Nephron (organoid): ENCODE data around the gene TULP1.

Experiments
- H3K27ac Mint-ChIP-seq, 3 experiments: 2 replicates each; pipeline ENCODE4 v1.8.0; 2020; ENCODE audit warnings: mixed read lengths in 3 of 3, mild to moderate bottlenecking in 2 of 3, moderate library complexity in 1 of 3
- H3K27me3 Mint-ChIP-seq: 2 replicates; pipeline ENCODE4 v1.8.0; 2021; ENCODE audit warnings: low read depth, mild to moderate bottlenecking, moderate library complexity, mixed read lengths
- H3K36me3 Mint-ChIP-seq: 2 replicates; pipeline ENCODE4 v1.8.0; 2020; ENCODE audit warnings: low read depth, mixed read lengths
- H3K4me1 Mint-ChIP-seq: 2 replicates; pipeline ENCODE4 v1.8.0; 2020; ENCODE audit warnings: mixed read lengths
- H3K4me3 Mint-ChIP-seq, 3 experiments: 2 replicates each; pipeline ENCODE4 v1.8.0; 2020; ENCODE audit warnings: mild to moderate bottlenecking in 3 of 3, mixed read lengths in 3 of 3, moderate library complexity in 2 of 3
- H3K9me3 Mint-ChIP-seq: 2 replicates; pipeline ENCODE4 v1.8.0; 2020; ENCODE audit warnings: mixed read lengths
- TF ChIP-seq, protein P1 (sequence below), 3 experiments: fragments of 200-600 bp; sonication (generic); IDR thresholded peaks; one replicate each; pipeline ENCODE4 v1.5.0; 2021; ENCODE audit warnings: antibody characterized with exemption in 3 of 3; ENCODE audit not compliant: unreplicated experiment in 3 of 3

The TULP1 gene

DNA sequence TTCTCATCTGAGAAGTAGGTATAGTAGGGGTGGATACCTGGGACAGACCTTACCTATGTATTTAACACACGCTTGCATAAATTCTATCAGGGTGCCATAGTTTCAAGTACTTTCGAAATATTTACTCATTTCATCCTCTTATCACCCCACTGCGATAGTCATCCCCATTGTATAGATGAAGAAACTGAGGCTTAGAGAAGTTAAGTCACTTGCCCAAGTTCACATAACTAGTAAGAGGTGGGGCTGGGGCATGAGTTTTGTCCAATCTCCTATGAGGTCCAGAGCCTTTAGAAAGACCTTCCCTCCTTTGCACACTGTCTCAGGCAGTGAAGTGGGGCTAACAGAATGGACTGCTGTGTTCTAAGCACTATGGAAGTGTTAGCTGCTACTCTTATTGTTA lies 6.2 kb downstream of the TULP1 start:
- peaks cover 17% of the 10 kb centered on the region for H3K4me1 Mint-ChIP-seq
- H3K27me3 Mint-ChIP-seq = peaks cover 26% of the 10 kb centered on the region
- no peak overlapping the region for H3K4me3 Mint-ChIP-seq
- TF ChIP-seq, protein P1, sequence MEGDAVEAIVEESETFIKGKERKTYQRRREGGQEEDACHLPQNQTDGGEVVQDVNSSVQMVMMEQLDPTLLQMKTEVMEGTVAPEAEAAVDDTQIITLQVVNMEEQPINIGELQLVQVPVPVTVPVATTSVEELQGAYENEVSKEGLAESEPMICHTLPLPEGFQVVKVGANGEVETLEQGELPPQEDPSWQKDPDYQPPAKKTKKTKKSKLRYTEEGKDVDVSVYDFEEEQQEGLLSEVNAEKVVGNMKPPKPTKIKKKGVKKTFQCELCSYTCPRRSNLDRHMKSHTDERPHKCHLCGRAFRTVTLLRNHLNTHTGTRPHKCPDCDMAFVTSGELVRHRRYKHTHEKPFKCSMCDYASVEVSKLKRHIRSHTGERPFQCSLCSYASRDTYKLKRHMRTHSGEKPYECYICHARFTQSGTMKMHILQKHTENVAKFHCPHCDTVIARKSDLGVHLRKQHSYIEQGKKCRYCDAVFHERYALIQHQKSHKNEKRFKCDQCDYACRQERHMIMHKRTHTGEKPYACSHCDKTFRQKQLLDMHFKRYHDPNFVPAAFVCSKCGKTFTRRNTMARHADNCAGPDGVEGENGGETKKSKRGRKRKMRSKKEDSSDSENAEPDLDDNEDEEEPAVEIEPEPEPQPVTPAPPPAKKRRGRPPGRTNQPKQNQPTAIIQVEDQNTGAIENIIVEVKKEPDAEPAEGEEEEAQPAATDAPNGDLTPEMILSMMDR (IDR thresholded peaks at IDR 0.05; ENCODE audit: unreplicated experiment in 3 of 3) = no peak
- H3K9me3 Mint-ChIP-seq = no peaks in the 10 kb centered on the region
- H3K27ac Mint-ChIP-seq = no peak overlapping the region
- no peaks in the 10 kb centered on the region for H3K36me3 Mint-ChIP-seq

DNA sequence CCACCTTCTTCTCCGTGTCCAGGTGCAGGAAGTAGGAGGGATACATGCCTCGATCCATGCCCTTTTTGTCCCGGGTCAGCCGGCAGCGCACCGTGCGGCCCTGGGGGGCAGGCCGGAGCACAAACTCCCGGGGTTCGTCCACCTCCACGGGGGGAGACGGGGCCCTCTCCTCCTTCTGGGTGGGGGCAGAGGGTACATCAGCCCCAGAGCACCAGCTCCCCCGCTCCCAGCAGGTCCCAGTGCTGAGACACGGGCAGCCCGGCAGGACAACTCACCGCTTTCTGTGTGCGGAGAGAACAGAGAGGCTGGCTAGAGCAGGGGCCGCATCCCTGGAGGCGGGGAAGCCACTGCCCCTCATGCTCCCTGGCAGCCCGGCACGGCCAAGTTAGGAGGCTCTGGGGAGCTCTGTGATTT lies 6.7 kb downstream of the TULP1 start:
- Mint-ChIP-seq H3K4me3 (no peak overlapping the region), H3K27me3 (peaks cover 22% of the 10 kb centered on the region), H3K4me1 (peaks cover 19% of the 10 kb centered on the region), H3K36me3 (no peaks in the 10 kb centered on the region), H3K27ac (no peak overlapping the region), H3K9me3 (no peaks in the 10 kb centered on the region)
- TF ChIP-seq, protein P1 (IDR thresholded peaks at IDR 0.05; ENCODE audit: unreplicated experiment in 3 of 3) = no peak

DNA sequence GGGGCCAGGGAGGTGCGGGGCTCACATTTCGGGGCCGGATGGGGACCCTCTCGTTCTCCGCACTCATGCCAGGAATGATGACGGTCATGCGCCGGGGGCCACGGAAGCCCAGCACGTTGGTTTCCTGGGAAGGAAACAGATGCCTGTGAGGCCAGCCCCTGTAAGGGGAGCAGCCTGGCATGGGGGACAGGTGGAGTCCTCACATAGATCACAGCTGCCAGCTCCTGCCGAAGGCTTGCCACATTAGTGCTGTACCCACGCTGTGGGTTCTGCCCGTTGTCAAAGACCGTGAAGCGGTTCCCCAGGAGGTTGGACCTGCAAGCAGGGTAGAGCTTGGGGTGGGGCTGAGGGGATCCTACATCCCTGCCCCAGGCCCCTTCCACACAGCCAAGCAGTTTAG lies 9.2 kb downstream of the TULP1 start:
- peaks cover 14% of the 10 kb centered on the region for H3K27me3 Mint-ChIP-seq
- no peak overlapping the region for H3K27ac Mint-ChIP-seq
- H3K9me3 Mint-ChIP-seq = no peaks in the 10 kb centered on the region
- peaks cover 29% of the 10 kb centered on the region for H3K4me1 Mint-ChIP-seq
- H3K4me3 Mint-ChIP-seq = no peak overlapping the region
- H3K36me3 Mint-ChIP-seq = no peaks in the 10 kb centered on the region
- TF ChIP-seq, protein P1 (IDR thresholded peaks at IDR 0.05; ENCODE audit: unreplicated experiment in 3 of 3) = no peak

DNA sequence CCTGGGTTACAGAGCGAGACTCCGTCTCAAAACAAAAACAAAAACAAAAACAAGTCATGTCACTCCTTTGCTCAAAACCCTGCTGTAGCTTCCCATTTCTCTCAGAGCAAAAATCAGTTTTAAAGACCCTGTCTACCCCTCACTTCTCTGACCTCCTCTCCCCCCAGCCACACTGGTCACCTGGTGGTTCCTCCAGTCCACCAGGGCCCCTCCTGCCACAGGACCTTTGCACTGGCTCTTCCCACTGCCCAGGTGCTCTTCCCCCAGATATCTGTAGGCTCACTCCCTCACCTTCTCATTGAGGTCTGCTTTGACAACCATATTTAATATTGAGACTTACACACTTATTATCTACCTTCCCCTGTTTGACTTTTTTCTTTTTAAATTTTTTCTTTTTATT lies 10.9 kb downstream of the TULP1 start:
- Mint-ChIP-seq H3K36me3 (no peaks in the 10 kb centered on the region), H3K27ac (no peak overlapping the region), H3K4me1 (peaks cover 33% of the 10 kb centered on the region), H3K27me3 (peaks cover 9% of the 10 kb centered on the region), H3K4me3 (no peak overlapping the region), H3K9me3 (no peaks in the 10 kb centered on the region)
- TF ChIP-seq, protein P1 (IDR thresholded peaks at IDR 0.05; ENCODE audit: unreplicated experiment in 3 of 3) = no peak

DNA sequence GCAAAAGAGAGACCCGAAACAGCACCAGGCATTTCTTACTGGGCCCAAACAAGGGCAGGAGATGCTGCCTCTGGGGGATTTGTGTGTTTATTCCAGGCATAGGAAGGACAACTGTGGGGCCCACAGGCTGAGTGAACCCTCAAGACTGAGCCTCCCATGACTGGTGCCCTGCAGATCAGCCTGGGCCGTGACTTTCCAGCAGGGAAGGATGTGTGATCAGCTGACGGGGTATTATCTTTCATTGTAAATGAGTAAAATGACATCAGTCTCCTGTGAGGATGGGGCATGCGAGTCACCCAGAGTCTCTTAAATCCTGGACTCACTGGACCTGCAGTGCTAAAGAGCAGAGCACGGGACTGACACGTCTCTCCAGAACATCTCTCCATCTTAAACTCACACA lies 11.9 kb downstream of the TULP1 start:
- peaks cover 5% of the 10 kb centered on the region for H3K27me3 Mint-ChIP-seq
- H3K4me3 Mint-ChIP-seq = peak overlapping the region; percentile 4 to 66 (median 52)
- no peaks in the 10 kb centered on the region for H3K9me3 Mint-ChIP-seq
- peak overlapping the region; percentile 32 to 56 (median 53) for H3K27ac Mint-ChIP-seq
- no peaks in the 10 kb centered on the region for H3K36me3 Mint-ChIP-seq
- peaks cover 28% of the 10 kb centered on the region for H3K4me1 Mint-ChIP-seq
- TF ChIP-seq, protein P1 (IDR thresholded peaks at IDR 0.05; ENCODE audit: unreplicated experiment in 3 of 3) = no peak

DNA sequence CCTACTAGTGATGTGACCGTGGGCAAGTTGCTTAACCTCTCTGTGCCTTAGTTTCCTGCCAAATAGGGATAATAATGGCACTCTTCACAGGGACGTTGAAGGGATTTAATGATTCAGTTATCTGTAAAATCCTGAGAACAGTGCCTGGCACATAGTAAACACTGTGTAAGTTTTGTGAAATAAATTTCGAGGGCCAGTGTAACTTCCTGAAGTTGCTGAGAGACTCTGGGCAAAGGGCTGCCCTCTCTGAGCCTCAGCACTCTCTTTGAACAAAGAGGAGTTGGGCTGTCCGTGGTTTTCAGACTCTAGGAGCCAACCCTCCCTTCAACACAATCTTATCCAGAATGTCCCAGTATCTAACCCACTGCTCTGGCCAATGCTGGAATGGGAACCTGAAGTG lies 13.3 kb downstream of the TULP1 start:
- TF ChIP-seq, protein P1 (IDR thresholded peaks at IDR 0.05; ENCODE audit: unreplicated experiment in 3 of 3) = no peak

More for the DNA sequence above, 13.3 kb downstream of the TULP1 start:
- H3K9me3 Mint-ChIP-seq = no peaks in the 10 kb centered on the region
- no peaks in the 10 kb centered on the region for H3K27me3 Mint-ChIP-seq
- H3K4me1 Mint-ChIP-seq = peaks cover 37% of the 10 kb centered on the region
- H3K4me3 Mint-ChIP-seq = peak overlapping the region; percentile 87 to 95 (median 94)
- H3K36me3 Mint-ChIP-seq = no peaks in the 10 kb centered on the region
- H3K27ac Mint-ChIP-seq = peak overlapping the region in 2 of 3 experiments; percentile 32 to 33
